ENCODE measurements around the gene CALD1.

DNA sequence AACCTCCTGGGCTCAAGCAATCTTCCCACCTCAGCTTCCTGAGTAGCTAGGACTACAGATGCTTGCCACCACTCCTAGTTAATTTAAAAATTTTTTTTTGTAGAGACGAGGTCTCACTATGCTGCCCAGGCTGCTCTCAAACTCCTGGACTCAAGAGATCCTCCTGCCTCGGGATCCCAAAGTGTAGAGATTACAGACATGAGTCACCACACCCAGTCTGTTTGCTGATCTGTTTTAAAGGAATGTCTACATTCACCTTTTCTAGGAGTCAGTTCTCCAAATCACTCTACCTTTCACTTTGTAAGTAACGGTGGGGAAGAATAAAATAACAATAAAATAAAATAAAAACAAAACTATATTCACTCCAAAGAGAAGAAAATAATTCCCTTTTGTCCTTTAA, 120.3 kb downstream of the CALD1 start:
- TF ChIP-seq POLR2AphosphoS5 (IDR thresholded peaks at IDR 0.05; ENCODE audit: low read depth, low read length) (no peak), POLR2A (IDR thresholded peaks at IDR 0.05; ENCODE audit: low read depth, low read length) (no peak)
